ENCODE measurements around the gene TMEM108.

DNA sequence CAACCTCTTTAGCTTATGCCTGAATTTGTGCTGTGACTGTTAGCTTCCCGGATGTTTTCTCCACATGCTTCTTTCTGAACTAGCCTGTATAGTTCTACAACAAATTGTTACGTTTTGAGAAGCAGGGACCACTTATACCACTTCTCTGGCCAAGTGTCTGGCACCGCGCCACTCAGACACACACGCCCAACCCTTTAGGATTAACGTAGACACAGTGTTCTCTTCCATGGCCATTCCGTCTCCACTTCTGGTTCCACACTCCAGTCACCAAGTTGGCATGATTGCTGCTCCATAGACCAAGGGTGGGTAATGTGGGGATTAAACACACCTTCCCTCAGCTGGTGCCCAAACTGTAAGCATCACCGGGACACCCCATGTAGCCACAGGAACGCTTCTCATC, 755 bp upstream of the TMEM108 start:
- TF ChIP-seq EP300 (IDR thresholded peaks at IDR 0.05) = no peak
- no peak for TF ChIP-seq POLR2A (IDR thresholded peaks at IDR 0.05)
